Measurements from ENCODE around the gene CSRP1.
"Not testable (repeated sequence)": the region's sequence is repeated elsewhere in the genome, so short reads cannot be mapped to it uniquely, and the experiment has no call there.

The CSRP1 gene

DNA sequence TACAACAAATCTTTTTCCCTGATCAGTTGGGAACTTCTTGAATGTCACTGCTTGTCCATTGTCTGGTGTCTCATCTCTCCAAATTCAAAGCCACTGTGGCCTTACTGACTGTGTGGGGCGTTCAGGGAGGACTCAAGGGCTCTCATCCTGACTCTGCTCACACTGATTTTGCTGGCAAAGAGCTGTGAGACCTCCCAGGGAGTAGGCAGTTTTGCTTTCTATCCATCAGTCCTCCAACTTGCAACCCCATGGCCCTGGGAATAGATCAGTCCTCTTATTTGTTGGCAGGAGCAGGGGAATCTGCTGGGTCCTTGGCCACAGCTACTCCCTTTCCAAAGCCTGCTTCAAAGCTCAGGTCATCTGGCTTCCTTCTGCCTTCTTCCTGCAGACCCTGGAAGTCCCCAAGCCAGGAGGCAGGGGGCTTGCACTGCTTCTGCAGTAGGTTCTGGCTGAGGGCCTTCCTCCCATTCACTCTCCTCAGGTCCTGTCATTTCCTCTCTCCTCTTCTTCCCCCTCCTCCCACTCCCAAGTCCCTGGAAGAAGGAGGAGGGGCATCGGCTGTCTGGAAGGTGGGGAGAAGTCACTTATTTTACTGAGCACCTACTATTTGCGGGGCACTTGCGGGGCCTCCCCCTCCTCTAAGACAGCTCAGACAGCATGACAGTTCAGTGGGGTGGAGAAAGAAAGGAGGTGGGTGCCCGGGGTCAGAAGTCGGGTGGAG is 31.1 kb upstream of the CSRP1 start:
- DNase-seq: no peak

DNA sequence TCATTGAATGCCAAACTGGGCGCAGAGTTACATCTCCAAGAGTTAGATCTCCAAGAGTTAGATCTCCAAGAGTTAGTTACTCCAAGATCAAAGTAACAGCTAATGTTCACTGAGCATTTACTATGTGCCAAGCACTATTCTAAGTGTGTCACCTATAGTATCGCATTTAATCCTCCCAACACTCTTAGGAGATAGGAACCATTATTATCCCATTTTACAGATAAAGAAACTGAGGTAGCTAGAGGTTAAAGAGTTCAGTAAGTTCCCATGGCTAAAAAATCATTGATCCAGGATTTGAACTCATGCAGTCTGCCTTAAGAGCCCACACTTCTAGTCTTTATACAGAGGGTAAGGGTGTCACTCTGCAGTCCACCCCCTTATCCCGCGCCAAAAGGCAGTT is 30.5 kb upstream of the CSRP1 start:
- no peak for DNase-seq

DNA sequence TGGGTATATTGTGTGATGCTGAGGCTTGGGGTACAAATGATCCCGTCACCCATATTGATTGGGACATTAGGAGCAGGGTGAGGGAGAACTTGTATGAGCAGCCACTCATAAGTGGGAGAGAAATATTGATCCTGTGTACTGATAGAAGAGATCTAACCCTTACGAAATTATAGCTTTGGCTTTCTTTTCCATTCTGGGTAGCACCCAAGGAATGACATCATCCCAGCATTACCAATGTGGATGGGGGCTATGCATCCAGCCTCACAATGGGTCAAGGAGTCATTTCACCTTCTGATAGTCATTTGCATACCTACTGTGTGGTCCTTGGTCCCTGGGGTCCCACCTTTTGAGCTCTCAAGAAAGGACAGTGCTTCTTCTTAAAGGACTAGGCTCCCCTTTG is 30.1 kb upstream of the CSRP1 start:
- DNase-seq: no peak

DNA sequence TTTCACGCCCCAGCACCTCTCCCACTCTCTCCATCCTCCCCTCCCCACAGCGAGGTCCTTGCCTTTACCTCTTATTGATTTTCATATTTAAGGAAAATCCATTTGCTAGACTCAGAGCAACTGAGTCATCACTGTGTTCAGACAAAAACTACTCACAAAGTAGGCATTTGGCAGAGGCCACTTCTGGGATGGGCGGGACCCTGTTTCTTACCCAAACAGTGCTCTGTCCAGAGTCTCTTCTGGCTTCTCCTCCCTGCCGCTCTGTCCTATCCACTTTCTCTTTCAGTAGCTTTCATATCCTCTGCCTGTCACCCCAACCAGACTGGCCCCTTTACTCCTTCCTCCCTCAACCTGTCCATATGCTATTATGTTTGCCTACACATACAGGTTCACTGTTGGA is 29.6 kb upstream of the CSRP1 start:
- DNase-seq: no peak

DNA sequence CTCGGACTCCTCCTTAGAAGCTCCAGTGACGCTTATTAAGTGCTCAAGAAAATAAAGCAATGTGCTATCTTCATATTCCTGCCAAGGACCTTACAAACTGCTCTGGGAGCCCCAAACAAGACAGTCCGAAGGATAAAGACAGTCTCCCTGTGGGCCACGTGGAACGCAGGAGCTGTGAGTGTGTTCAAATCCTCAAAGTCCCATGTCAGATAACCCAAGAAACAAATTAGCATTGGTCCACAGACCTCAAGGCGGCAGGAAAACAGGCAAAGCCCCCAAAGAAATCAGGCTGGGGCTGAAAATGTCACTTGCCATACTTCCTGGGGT is 29.0 kb upstream of the CSRP1 start:
- DNase-seq: no peak

DNA sequence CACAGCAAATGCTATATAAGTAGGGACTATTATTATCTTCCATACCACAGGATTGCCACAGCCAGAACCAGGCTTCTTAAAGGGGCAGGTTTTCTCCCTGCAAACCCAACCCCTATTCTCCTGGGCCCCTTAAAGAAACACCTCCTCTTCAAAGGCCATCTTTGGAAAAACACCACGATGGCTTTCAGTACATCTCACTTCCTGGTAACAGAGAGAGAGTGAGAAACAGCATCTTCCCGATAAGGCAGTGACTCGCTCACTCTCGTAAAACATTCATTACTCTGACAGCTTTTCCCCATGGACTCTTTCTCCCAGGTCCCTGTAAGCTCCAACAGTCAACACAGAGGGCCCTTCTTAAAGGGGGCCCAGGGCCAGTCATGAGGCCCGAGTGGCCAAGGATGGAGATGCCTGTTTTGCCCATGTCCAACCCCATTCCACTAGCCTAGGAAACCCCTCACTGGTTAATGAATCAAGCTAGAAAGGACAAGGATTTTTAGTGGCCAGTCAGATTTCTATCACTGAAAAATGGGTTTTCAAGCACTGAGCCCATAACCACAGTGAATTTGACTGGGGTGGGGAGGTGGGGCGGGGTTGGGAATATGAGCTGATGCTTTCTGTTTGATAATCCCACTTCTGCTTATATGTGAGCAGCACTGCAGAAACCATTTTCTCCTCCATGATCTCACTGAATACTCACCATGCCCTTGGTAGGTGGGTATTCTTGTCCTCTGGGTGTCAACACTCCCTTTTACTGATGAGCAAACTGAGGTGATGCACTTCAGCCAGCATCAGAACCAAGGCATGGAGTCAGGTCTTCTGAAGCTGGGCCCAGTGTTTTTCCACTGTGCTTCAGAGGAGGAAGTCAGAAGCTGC is 28.4 kb upstream of the CSRP1 start:
- no peak for DNase-seq

DNA sequence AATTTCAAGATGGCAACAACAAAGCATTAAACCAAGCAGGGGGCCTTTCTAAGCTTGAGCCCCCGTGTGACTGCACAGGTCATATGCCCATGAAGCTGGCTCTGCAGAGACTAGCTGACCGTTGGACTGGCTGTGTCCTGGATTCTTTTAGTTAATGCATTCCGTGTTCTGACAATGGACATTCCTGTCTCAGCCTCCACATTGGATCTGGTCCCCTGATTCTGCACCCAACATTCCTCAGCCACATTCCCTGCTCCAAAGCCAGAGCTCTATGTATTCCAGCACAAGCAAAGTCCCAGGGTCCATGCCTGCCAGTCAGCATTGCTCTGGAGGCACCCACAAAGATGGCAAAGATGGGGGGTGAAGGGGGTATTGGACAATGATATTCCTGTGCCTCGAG is 26.9 kb upstream of the CSRP1 start:
- DNase-seq: no peak

DNA sequence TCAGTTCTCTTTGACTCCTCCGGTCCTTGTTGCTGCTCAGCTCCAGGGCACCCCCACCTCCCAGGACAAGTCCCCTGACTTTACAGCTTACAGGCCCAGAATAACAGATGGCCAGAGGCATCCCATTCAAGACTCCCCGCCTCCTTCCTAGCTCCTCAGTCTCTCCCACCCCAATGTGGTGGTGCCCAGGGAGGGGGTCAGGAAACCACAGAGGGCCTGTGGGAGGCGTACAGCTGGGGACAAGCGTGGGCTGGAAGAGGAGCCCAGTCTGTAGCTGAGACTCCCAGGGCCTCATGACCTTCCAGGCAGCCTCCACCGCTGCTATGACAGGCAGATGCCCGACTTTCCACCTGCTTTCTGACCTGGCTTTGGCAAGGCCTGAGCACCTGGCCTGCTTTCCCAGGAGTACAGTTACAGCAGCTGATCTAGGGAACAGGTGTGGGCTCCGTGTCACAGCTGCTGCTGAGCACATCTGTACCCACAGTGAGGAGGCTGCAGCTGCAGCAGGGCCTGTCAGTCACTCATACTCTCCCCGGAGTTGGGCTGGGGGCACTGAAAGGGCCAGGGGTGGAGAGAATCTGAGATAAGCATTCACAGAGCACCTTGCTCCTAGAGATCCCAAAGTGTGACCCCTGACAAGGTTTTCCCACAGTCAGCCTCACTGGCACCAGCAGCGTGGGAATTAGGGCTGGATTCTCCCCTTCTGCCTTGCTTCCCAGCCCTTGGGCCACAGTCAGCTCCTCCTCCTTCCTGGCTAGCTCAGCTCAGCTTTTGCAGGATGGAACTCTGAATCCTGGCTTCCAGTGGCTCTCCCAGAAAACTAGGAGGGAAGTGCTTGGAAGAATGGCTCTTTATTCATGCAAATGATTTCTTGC is 24.9 kb upstream of the CSRP1 start:
- no peak for DNase-seq

DNA sequence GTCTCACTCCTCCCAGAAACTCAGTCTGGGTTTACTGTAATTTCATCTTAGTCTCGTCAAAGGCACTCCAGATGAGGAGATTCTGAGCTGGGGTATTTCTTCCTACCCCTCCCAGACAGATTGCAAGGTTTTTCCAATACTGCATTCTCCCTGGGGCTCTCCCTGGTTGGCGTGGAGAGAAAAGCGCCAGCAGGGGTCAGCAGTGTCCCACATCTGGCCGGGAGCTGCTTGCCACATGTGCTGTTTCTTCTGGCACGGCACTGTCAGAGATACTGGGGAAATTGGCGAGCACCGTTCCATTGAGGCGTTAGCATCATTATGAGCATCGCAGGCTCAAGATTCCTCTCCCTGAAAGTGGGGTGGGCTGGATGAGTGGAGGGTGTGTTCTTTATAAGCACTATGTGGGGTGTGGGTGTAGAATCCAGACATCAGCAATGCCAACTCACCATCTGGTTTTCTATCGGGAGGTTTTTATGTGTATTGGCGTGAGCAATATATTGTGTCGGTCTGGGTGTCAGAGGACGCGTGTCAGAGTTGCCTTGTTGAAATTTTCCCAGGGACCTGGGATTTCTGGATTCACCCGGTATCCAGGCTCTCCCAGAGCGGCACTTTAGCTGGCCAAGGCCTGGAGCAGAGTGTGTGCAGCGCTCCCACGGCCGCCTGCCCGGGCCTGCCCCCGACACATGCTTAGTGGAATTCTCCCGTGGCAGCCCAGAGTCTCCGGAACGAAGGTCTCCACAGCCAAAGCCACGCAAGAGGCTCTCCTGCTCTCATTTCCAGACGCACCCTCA is 24.0 kb upstream of the CSRP1 start:
- DNase-seq: no peak

DNA sequence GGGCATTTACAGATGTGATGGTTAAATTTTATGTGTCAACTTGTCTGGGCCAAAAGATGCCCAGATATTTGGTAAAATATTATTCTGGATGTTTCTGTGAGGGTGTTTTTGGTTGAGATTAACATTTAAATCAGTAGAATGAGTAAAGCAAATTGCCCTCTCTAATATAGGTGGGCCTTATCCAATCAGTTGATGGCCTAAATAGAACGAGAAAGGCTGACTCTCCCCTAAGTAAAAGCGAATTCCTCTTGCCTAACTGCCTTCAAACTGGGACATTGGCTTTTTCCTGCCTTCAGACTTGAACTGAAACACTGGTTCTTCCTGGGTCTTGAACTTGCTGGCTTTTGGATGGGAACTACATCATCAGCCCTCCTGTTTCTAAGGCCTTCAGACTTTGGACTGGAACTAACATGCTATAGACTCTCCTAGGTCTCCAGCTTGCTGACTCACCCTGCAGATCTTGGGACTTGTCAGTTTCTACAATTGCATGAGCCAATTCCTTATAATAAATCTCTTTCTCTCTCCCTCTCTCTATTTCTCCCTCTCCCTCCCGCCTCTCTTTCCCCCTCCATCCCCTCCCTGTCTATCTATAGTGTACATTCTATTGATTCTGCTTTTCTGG is 21.8 kb upstream of the CSRP1 start:
- DNase-seq: no peak

DNA sequence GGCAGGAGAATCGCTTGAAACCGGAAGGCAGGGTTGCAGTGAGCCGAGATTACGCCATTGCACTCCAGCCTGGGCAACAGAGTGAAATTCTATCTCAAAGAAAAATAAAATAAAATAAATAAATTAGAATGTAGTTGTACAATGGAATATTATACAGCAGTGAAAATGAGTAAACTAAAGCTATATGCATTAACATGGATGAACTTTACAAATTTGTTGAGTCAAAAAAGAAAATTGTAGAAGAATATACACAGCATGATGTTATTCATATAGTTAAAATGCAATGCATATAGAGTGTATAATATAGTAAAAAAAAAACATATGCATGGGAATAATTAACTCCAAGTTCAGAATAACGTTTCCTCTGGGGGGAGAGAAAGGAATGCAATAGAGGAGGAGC is 21.0 kb upstream of the CSRP1 start:
- no peak for DNase-seq

DNA sequence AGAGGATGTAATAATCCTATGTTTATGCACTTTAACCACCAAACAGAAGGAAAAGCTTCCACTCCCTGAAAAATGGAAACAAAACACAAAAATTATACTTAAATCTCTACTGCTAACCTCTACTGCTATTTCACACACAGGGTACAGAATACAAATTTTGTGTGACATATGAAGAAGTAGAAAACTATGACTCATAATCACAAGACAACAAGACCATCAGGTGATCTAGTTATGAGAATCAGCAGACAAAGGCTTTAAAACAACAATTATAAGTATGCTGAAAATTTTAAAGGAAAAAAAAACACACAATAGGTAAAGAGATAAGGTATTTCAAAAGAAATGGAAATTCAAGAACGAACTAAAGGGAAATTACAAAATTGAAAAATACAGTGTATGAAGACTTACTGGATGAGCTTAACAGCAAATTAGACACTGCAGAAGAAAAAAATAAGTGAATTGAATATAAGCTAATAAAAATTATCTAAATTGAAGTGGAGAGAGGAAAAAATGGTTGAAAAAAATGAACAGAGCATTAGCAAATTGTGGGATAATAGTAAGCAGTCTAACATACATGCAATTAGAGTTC is 18.4 kb upstream of the CSRP1 start:
- DNase-seq: no peak

DNA sequence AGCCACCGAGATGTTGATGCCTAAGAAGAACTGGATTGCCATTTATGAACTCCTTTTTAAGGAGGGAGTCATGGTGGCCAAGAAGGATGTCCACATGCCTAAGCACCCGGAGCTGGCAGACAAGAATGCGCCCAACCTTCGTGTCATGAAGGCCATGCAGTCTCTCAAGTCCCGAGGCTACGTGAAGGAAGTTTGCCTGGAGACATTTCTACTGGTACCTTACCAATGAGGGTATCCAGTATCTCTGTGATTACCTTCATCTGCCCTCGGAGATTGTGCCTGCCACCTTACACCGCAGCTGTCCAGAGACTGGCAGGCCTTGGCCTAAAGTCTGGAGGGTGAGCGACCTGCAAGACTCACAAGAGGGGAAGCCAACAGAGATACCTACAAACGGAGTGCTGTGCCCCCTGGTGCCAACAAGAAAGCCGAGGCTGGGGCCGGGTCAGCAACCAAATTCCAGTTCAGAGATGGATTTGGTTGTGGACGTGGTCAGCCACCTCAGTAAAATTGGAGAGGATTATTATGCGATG is 13.2 kb upstream of the CSRP1 start:
- DNase-seq: not testable (repeated sequence)

DNA sequence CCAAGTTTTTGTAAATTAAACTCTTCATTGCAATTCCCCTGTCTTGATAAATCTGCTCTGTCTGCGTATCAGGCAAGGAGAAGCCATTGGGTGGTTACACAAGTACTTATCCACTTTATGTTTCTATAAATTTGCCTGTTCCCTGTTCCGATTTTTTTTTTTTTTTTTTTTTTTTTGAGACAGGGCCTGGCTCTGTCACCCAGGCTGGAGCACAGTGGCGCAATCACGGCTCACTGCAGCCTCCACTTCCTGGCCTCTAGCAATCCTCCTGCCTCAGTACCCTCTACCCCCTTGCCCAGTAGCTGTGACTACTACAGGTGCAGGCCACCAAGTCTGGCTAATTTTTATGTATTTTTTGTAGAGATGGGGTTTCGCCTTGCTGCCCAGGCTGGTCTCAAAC is 11.1 kb upstream of the CSRP1 start:
- no peak for DNase-seq

DNA sequence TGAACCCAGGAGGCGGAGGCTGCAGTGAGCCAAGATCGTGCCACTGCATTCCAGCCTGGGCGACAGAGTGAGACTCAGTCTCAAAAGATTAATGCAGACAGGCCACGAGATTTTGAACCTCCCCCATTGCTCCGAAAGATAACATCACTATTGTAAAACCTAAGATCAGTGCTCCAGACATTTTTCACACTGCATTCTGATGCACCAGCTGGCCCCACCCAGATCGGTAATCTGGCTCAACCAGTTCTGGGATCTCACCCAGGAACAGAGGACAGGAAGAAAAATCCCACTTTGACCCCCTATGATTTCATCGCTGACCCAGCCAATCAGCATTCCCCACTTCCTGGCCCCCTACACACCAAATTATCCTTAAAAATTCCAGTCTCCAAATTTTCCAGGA is 10.7 kb upstream of the CSRP1 start:
- no peak for DNase-seq

DNA sequence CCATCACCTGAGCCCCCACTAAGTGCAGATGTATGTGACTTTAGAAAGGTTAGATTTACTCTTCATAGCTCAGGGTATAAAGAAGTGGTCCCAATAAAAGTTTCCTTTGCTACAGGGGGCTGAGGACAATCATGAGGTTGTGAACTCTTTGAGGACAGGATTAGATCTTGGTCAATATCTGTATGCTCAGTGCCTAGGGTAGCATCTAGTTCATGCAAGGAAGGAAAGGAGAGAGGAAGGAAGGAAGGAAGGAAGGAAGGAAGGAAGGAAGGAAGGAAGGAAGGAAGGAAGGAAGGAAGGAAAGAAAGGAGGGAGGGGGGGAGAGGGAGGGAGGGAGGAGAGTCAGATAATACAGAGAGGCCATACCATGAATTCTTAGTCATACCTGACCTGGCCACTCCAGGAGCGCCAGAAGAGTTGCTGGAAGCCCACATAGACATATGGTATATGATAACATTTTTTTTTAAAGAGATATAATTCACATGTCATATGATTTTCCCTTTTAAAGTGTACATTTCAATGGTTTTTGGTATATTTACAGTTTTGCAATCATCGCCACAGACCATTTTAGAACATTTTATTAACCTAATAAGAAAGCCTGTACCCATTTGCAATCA is 9.7 kb upstream of the CSRP1 start:
- DNase-seq: no peak

DNA sequence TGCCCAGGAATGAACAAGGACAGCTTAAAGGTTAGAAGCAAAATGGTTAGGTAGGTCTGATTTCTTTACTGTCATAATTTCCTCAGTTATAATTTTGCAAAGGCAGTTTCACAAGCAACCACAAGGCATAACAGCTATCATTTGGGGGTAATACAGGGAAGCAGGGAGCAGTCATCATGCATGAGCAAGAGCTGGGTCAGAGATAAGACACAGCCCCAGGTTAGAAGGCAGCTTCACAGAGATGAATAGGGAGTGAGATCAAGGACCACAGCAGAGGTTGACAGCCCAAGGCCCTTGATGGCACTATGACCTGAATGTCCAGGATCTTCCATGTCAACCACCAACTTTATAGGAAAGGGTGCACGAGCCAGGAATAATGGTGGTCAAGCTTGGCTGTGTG is 9.0 kb upstream of the CSRP1 start:
- DNase-seq: no peak

DNA sequence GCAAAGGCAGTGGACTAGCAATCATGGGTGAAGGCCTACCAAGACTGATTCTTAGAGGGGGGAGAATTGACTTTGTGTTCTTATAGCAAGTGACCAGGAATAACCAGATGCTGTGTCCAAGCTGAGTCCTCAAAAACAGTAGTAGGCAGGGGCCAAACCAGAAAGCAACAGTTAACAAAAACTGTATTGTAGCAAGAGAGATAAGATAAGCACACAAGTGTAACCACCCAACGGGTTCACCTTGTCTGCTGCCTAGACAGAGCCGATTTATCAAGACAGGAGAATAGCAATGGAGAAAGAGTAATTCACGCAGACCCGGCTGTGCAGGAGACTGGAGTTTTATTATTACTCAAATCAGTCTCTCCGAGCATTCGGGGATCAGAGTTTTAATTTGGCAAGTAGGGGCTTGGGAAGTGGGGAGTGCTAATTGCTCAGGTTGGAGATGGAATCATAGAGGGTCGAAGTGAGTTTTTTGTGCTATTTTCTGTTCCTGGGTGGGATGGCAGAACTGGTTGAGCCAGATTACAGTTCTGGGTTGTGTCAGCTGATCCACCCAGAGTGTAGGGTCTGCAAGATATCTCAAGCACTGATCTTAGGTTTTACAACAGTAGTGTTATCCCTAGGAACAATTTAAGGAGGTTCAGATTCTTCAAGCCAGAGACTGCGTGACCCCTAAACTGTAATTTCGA is 8.3 kb upstream of the CSRP1 start:
- no peak for DNase-seq

DNA sequence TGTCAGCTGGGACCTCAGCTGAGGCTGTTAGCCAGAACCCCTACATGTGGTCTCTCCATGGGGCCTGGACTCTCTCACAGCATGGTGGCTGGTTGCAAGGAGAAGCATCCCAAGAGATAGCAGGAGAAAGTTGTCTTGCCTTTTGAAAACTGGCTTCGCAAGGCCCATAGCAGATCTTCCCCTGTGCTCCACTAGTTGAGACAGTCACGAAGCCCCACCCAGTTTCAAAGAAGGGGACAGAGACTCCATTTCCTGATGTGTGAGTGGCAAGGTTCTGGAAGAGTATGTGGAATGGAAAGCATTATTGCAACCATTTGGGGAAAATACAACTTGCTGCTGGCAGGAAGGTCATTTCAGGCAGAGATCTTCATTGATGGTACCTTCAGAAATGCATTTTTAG is 7.5 kb upstream of the CSRP1 start:
- DNase-seq: no peak

DNA sequence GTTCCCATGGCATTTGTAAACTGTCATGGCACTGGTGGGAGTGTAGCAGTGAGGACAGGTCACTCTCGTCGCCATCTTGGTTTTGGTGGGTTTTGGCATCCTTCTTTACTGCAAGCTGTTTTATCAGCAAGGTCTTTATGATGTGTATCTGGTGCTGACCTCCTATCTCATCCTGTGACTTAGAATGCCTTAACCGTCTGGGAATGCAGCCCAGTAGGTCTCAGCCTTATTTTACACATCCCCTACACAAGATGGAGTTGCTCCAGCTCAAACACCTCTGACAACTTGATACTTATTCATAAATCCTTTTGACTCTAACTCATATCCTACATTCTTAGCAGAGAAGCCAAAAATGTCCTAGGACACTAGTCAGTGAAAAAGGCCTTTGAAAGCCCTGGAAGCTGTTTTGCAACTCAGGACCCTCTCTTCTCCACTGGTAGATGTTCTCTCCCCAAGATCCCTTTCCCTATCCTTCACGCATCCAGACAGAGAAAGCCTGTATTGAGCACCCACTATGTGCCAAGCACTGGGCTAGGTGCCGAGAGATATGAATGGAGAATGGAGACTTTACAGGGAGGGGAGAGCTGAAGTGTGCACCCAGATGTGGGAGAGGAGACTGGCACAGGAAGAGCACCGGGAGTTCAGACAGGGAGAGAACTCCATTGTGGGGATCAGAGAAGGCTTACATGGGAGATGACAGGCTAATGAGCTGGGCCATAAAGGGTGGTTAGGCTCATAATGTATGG is 6.7 kb upstream of the CSRP1 start:
- no peak for DNase-seq
